Loucy (cell line): ENCODE measurements around the gene APCDD1.

Source experiments
- CTCF ChIP-seq: fragments of 200-600 bp; sonication (generic); conservative IDR thresholded peaks from 2 replicates; pipeline ENCODE4 v1.5.1; 2014; ENCODE audit warnings: mild to moderate bottlenecking, antibody characterized with exemption, low read length
- EZH2phosphoT487 ChIP-seq: fragments of 200-600 bp; IDR thresholded peaks from 2 replicates; pipeline ENCODE4 v1.6.1; 2018; ENCODE audit warnings: antibody characterized with exemption, mild to moderate bottlenecking, moderate library complexity, borderline replicate concordance

GRCh38 chr18:10500038-10500437 lies 45.6 kb downstream of the APCDD1 start:
- no peak for TF ChIP-seq CTCF
- no peak for TF ChIP-seq EZH2phosphoT487
